Transverse colon (tissue), 4 donors: Measurements from ENCODE around the gene SCAMP4. TPM values are rescaled to one million over a fixed set of nuclear protein-coding genes. Genes with fewer than 3 reads are reported as not detected.

ENCODE experiments used
- DNase-seq: peaks from one replicate; pipeline ENCODE4 v3.0.0-alpha.2; 2019
- H3K27ac ChIP-seq, 4 donors: fragments of 200-600 bp; sonication (generic); 2 replicates each; pipeline ENCODE4 v1.5.1; 2016 to 2018; ENCODE audit warnings: inconsistent platforms in 4 of 4
- H3K27me3 ChIP-seq: fragments of 200-600 bp; sonication (generic); 2 replicates; pipeline ENCODE4 v1.5.1; 2017; ENCODE audit warnings: inconsistent platforms
- H3K36me3 ChIP-seq, 4 donors: fragments of 200-600 bp; sonication (generic); 2 replicates each; pipeline ENCODE4 v1.5.1; 2017 to 2019; ENCODE audit warnings: inconsistent platforms in 4 of 4
- H3K4me1 ChIP-seq, 4 donors: fragments of 200-600 bp; sonication (generic); 2 replicates each; pipeline ENCODE4 v1.5.1; 2017 to 2020; ENCODE audit warnings: inconsistent platforms in 4 of 4
- H3K4me3 ChIP-seq, 4 donors: fragments of 200-600 bp; sonication (generic); 1 replicate in 1 of 4; 2 replicates in 3 of 4; pipeline versions ENCODE4 v1.5.1 to v1.6.1; 2017 to 2019; ENCODE audit warnings: inconsistent platforms in 4 of 4
- H3K9me3 ChIP-seq, 2 donors: fragments of 200-600 bp; sonication (generic); 2 replicates each; pipeline ENCODE4 v1.5.1; 2017 to 2019; ENCODE audit warnings: inconsistent platforms in 2 of 2
- EP300 ChIP-seq: sonication (generic); formaldehyde crosslinking; IDR thresholded peaks from one replicate; pipeline ENCODE4 v1.6.1; 2017; ENCODE audit warnings: antibody characterized with exemption, low read depth
- POLR2A ChIP-seq: fragments of 450-650 bp; IDR thresholded peaks from one replicate; pipeline ENCODE4 v1.6.1; 2016; ENCODE audit warnings: antibody characterized with exemption, mild to moderate bottlenecking, moderate library complexity
- POLR2AphosphoS5 ChIP-seq, 3 donors: sonication (generic); formaldehyde crosslinking; IDR thresholded peaks; one replicate each; pipeline ENCODE4 v1.6.1; 2016; ENCODE audit warnings: antibody characterized with exemption in 3 of 3
- WGBS, 2 donors: methylation state at CpG; one replicate each; pipeline ENCODE4 v1.1.5; 2018; ENCODE audit warnings: low coverage in 1 of 2; 5-methylcytosine and 5-hydroxymethylcytosine counted together
- in situ Hi-C, 4 donors: fragments of 200-750 bp; cut with MboI; loops; one replicate each; pipeline versions ENCODE4 v1.15.0 to v1.15.1; 2017; ENCODE audit warnings: low sequenced_read_pairs in 3 of 4, low pct_ligation_motif_present in 1 of 4, low pct_unique_long_range_greater_than_20kb in 1 of 4
- intact Hi-C: fragments of 100-400 bp; cut with DNase I; formaldehyde crosslinking; loops from one replicate; pipeline ENCODE4 v1.15.1; 2023; ENCODE audit warnings: low total_unique reads
- total RNA-seq, 4 donors: library from RNA; depleted of rRNA; stranded (reverse); fragments of >200 nt; gene quantifications; one replicate each; pipeline ENCODE4 v1.1.0, GENCODE V29; 2016
- TF ChIP-seq, protein P1 (sequence below), 5 experiments: fragments of 200-600 bp in 3 of 5; fragments of 450-650 bp in 2 of 5; sonication (generic) in 3 of 5; IDR thresholded peaks; 1 replicate in 2 of 5; 2 replicates in 3 of 5; pipeline ENCODE4 v1.5.1; 2016 to 2017; ENCODE audit warnings: antibody characterized with exemption in 5 of 5, inconsistent platforms in 3 of 5, mild to moderate bottlenecking in 2 of 5, moderate library complexity in 1 of 5

The SCAMP4 gene
- total RNA-seq, 4 donors from 2014 or later, result 25.1 to 119 (median 86.6) TPM

- Histone ChIP-seq H3K9me3 (no peaks in the 10 kb centered on the region), H3K4me1 (peaks cover 11 to 65% (median 53%) of the 10 kb centered on the region in 4 donors), H3K36me3 (peaks cover 0 to 3% (median 1%) of the 10 kb centered on the region in 4 donors), H3K27ac (peak overlapping the region; percentile 88 to 92 (median 92)), H3K4me3 (peak overlapping the region in 3 of 4 donors; percentile 7 to 48 (median 34)), H3K27me3 (no peaks in the 10 kb centered on the region)
- TF ChIP-seq POLR2A, result peak; percentile 86
- peak; percentile 32 to 78 (median 77) for TF ChIP-seq POLR2AphosphoS5 (IDR thresholded peaks at IDR 0.05)
- TF ChIP-seq EP300, result no peak
- WGBS, 2 donors, result 44 to 71% methylated on average over 3 to 37 of the region's 43 CpGs
- in situ Hi-C loops (no loop called here), intact Hi-C loops (no loop called here)
- DNase-seq, result peak; percentile 84
Observed at GRCh38 chr19:1907563-1908363, 2.6 kb downstream of the SCAMP4 start.

- TF ChIP-seq POLR2A (no peak), EP300 (no peak), POLR2AphosphoS5 (IDR thresholded peaks at IDR 0.05) (no peak)
- TF ChIP-seq, protein P1, sequence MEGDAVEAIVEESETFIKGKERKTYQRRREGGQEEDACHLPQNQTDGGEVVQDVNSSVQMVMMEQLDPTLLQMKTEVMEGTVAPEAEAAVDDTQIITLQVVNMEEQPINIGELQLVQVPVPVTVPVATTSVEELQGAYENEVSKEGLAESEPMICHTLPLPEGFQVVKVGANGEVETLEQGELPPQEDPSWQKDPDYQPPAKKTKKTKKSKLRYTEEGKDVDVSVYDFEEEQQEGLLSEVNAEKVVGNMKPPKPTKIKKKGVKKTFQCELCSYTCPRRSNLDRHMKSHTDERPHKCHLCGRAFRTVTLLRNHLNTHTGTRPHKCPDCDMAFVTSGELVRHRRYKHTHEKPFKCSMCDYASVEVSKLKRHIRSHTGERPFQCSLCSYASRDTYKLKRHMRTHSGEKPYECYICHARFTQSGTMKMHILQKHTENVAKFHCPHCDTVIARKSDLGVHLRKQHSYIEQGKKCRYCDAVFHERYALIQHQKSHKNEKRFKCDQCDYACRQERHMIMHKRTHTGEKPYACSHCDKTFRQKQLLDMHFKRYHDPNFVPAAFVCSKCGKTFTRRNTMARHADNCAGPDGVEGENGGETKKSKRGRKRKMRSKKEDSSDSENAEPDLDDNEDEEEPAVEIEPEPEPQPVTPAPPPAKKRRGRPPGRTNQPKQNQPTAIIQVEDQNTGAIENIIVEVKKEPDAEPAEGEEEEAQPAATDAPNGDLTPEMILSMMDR (IDR thresholded peaks at IDR 0.05), result no peak
- H3K27ac ChIP-seq, result peak overlapping the region; percentile 88 to 92 (median 92)
- H3K4me3 ChIP-seq, result peak overlapping the region in 3 of 4 donors; percentile 7 to 48 (median 34)
- H3K27me3 ChIP-seq, result no peaks in the 10 kb centered on the region
- peaks cover 0 to 9% (median 2%) of the 10 kb centered on the region in 4 donors for H3K36me3 ChIP-seq
- peaks cover 11 to 61% (median 53%) of the 10 kb centered on the region in 4 donors for H3K4me1 ChIP-seq
- in situ Hi-C loops, result no loop called here
- 53% methylated on average over 13 of the region's 13 CpGs; no CpG with 5 or more reads in 1 of the 2 donors for WGBS, 2 donors
- intact Hi-C loops, result no loop called here
- H3K9me3 ChIP-seq, result no peaks in the 10 kb centered on the region
- DNase-seq, result no peak
Observed at GRCh38 chr19:1908364-1908678, 3.1 kb downstream of the SCAMP4 start.

DNA sequence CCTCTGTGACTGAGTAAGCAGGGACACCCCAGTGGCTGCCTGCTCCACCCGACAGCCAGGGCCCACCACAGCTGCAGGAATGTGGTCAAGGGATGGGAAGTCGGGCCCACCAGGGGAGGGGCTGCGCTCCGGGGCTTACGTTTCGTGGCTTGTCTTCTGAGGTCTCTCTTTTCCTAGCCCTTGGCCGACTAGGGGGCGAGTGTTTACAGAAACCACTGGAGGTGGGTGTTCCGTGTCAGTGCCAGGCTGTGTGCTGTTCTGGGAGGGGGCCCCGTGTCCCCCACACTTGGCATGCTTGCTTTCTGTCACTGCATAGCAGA lies 4.5 kb downstream of the SCAMP4 start:
- DNase-seq, result no peak
- no peak overlapping the region for H3K4me3 ChIP-seq
- 76% methylated on average over 10 of the region's 10 CpGs; no CpG with 5 or more reads in 1 of the 2 donors for WGBS, 2 donors
- TF ChIP-seq POLR2AphosphoS5 (IDR thresholded peaks at IDR 0.05), result no peak
- no peak for TF ChIP-seq EP300
- TF ChIP-seq, protein P1 (IDR thresholded peaks at IDR 0.05), result no peak
- TF ChIP-seq POLR2A, result no peak
- no peaks in the 10 kb centered on the region for H3K9me3 ChIP-seq
- peaks cover 0 to 9% (median 2%) of the 10 kb centered on the region in 4 donors for H3K36me3 ChIP-seq
- H3K27ac ChIP-seq, result peak overlapping the region in 1 of 4 donors; percentile 88
- in situ Hi-C loops (no loop called here), intact Hi-C loops (no loop called here)
- no peaks in the 10 kb centered on the region for H3K27me3 ChIP-seq
- peaks cover 11 to 58% (median 48%) of the 10 kb centered on the region in 4 donors for H3K4me1 ChIP-seq

GRCh38 chr19:1910177-1910576 lies 5.0 kb downstream of the SCAMP4 start:
- Histone ChIP-seq H3K4me3 (no peak overlapping the region), H3K4me1 (peaks cover 11 to 56% (median 45%) of the 10 kb centered on the region in 4 donors), H3K27ac (no peak overlapping the region), H3K9me3 (no peaks in the 10 kb centered on the region), H3K36me3 (peaks cover 0 to 9% (median 2%) of the 10 kb centered on the region in 4 donors), H3K27me3 (no peaks in the 10 kb centered on the region)
- in situ Hi-C loops, result no loop called here
- TF ChIP-seq EP300, result no peak
- TF ChIP-seq POLR2A, result no peak
- TF ChIP-seq, protein P1 (IDR thresholded peaks at IDR 0.05), result no peak
- no peak for TF ChIP-seq POLR2AphosphoS5 (IDR thresholded peaks at IDR 0.05)
- intact Hi-C loops, result no loop called here
- 93% methylated on average over 10 of the region's 10 CpGs; no CpG with 5 or more reads in 1 of the 2 donors for WGBS, 2 donors
- no peak for DNase-seq
